NB4 (cell line): Measurements from ENCODE around the gene LPP.

Source experiments
- CTCF ChIP-seq: IDR thresholded peaks from one replicate; pipeline ENCODE4 v1.5.1; 2012; ENCODE audit warnings: low read depth, low read length
- MAX ChIP-seq: IDR thresholded peaks from 2 replicates; pipeline ENCODE4 v1.6.1; 2011; ENCODE audit warnings: low read depth, low read length
- MYC ChIP-seq: IDR thresholded peaks from 2 replicates; pipeline ENCODE4 v1.6.1; 2011; ENCODE audit warnings: low read depth, low read length
- POLR2A ChIP-seq: IDR thresholded peaks from 2 replicates; pipeline ENCODE4 v1.6.1; 2011; ENCODE audit warnings: mild to moderate bottlenecking; ENCODE audit not compliant: insufficient read length; ENCODE audit errors: extremely low read depth

DNA sequence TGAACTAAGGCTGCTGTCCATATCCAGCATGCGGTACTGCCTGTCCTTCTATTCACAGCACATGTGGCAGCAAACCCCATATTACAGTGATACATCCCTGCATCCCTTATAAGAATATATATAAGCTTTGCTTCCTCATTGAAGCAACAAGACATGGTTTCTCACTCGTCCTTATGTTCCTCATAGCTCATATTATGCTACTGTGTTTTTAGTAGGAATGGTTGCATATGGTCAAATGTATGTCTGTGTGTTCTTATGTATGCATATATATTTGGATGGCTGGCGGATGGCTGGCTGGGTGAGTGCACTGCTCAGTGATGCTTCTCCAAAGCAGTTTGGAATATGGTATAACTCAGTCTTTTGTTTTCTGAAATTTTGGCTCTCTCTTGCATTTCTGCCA lies 254.9 kb downstream of the LPP start:
- TF ChIP-seq CTCF (no peak), POLR2A (no peak), MAX (no peak), MYC (no peak)
